Mucosa of descending colon (tissue), 3 donors: ENCODE results near the gene PARD3B. TPM values are rescaled to one million over a fixed set of nuclear protein-coding genes. Genes with fewer than 3 reads are reported as not detected.

Experiments
- ATAC-seq: fragments of 200-7000 bp; cut with Tn5 transposase; one replicate; pipeline ENCODE4 v1.9.1; 2020; ENCODE audit warnings: mild to moderate bottlenecking, moderate library complexity
- DNase-seq, 3 donors: peaks; one replicate each; pipeline ENCODE4 v3.0.0-alpha.2; 2020
- H3K36me3 ChIP-seq: fragments of 200-600 bp; one replicate; pipeline ENCODE4 v1.8.0; 2021; ENCODE audit warnings: low read depth, mild to moderate bottlenecking
- H3K4me1 ChIP-seq: fragments of 200-600 bp; one replicate; pipeline ENCODE4 v1.8.0; 2021; ENCODE audit warnings: low read depth, mild to moderate bottlenecking
- H3K4me3 ChIP-seq: fragments of 200-600 bp; one replicate; pipeline ENCODE4 v1.8.0; 2021; ENCODE audit warnings: mild to moderate bottlenecking
- H3K9me3 ChIP-seq: fragments of 200-600 bp; one replicate; pipeline ENCODE4 v1.8.0; 2021; ENCODE audit warnings: mild to moderate bottlenecking
- intact Hi-C, 2 donors: fragments of 100-400 bp; cut with DNase I in 1 of 2; cut with micrococcal nuclease in 1 of 2; formaldehyde crosslinking; loops; one replicate each; pipeline versions ENCODE4 v1.11.0 to v1.11.1; 2022; cut with DNase I, micrococcal nuclease
- total RNA-seq, 3 donors: library from RNA; stranded (reverse); fragmentation: NEBNext Ultra II Directional in 2 of 3; extraction: Animal tissue kit (Norgen Biotek cat#: 25700) in 2 of 3; gene quantifications; one replicate each; pipeline versions ENCODE4 v1.2.1 to v1.2.4, GENCODE V29; 2021 to 2023
- TF ChIP-seq, protein P1 (sequence below): fragments of 200-600 bp; IDR thresholded peaks from one replicate; pipeline ENCODE4 v1.8.0; 2022; ENCODE audit warnings: antibody characterized with exemption, mild to moderate bottlenecking
- donor health status: DM: no; HTN: no; CAD: no; lungs with moderate emphysema.
- donor health status: DM: no; HTN: no; CAD: no.
- donor health status: DM: no; HTN: yes; CAD: no.

PARD3B gene
- total RNA-seq, 3 donors from 2014 or later, result 21.1 to 56.8 (median 44.0) TPM

DNA sequence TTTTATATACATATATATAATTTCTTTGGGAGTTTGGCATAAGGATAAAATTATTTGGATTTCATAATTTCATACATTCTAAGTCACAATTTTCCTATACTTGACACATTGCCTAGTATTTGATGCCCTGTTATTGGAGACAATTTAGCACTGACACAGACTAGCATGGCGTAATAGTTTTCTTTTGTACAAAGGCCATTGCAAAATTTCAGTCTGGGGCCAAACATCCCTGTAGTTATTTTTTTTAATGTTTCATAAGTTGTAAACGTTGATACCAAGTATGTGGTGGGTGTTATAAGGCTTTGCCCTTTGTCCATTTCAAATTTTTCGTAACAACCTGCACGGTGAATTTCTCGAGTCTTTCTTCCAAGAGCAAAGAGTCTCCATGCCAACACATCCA is 1041.4 kb downstream of the PARD3B start:
- H3K4me3 ChIP-seq, result no peak overlapping the region
- DNase-seq (no peak), ATAC-seq (no peak)
- TF ChIP-seq, protein P1, sequence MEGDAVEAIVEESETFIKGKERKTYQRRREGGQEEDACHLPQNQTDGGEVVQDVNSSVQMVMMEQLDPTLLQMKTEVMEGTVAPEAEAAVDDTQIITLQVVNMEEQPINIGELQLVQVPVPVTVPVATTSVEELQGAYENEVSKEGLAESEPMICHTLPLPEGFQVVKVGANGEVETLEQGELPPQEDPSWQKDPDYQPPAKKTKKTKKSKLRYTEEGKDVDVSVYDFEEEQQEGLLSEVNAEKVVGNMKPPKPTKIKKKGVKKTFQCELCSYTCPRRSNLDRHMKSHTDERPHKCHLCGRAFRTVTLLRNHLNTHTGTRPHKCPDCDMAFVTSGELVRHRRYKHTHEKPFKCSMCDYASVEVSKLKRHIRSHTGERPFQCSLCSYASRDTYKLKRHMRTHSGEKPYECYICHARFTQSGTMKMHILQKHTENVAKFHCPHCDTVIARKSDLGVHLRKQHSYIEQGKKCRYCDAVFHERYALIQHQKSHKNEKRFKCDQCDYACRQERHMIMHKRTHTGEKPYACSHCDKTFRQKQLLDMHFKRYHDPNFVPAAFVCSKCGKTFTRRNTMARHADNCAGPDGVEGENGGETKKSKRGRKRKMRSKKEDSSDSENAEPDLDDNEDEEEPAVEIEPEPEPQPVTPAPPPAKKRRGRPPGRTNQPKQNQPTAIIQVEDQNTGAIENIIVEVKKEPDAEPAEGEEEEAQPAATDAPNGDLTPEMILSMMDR, result no peak
- H3K9me3 ChIP-seq, result no peaks in the 10 kb centered on the region
- H3K36me3 ChIP-seq, result no peaks in the 10 kb centered on the region
- no peaks in the 10 kb centered on the region for H3K4me1 ChIP-seq
- intact Hi-C loops, result no loop called here

DNA sequence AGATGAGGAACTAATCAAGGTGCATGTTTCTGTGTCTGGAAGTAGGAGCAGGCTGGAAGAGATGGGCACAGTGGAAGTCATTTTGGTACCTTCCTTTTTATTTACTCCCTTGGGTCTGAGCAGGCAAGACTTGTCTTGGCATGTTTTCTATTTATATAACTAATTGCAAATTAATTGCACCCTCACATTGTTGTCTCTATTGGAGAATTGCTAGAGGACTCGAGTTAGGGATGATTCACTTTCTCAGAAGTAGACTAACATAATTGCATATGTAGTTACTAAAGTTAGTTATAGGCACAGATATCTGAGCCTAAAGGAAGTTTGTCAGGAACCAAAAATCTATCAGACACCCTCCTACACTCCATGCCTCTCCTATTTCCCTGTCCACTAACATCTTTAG is 1044.2 kb downstream of the PARD3B start:
- no peaks in the 10 kb centered on the region for H3K9me3 ChIP-seq
- TF ChIP-seq, protein P1, result no peak
- H3K36me3 ChIP-seq, result no peaks in the 10 kb centered on the region
- no peaks in the 10 kb centered on the region for H3K4me1 ChIP-seq
- DNase-seq, result no peak
- intact Hi-C loops, result no loop called here
- H3K4me3 ChIP-seq, result no peak overlapping the region
- ATAC-seq, result no peak

DNA sequence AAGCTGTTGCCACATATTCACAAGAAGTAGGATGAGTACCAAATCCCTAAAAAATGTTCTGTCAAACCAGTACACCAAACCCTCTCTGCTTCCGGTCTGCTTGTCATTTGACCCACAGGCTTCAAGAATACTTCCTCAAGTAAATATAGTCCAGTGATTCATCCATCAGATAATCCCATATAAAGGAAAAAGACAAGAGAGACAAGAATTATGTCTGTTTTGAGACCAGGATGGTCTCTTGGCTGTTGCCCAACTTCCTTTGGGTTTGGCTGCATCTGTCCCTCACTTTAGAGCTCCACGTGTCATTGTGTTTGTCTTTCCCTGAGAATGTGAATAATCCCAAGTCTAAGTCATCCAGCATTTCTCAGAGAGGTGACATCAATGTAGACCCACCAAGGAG is 1045.5 kb downstream of the PARD3B start:
- no peak for ATAC-seq
- Histone ChIP-seq H3K9me3 (no peaks in the 10 kb centered on the region), H3K4me3 (no peak overlapping the region), H3K36me3 (no peaks in the 10 kb centered on the region), H3K4me1 (no peaks in the 10 kb centered on the region)
- TF ChIP-seq, protein P1, result no peak
- intact Hi-C loops, result no loop called here
- DNase-seq, result no peak

DNA sequence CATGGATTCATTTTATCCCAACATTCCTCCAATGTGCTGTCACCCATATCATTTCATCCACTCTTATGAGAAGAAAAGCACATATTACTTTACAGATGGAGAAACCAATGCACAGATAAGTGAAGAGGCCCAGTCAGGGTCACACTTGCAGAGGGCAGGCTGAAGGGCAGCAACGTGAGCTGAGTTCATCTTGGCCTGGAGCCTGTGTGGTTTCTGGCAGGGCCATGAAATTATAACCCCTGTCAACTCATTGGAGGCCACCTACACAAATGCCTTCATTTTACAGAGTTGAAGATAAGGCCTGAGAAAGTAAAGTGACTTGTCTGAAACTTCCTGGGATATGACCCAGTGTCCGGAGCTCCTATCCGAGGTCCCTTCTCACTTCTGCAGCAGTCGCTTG is 1048.6 kb downstream of the PARD3B start:
- no peak overlapping the region for H3K4me3 ChIP-seq
- ATAC-seq (no peak), DNase-seq (no peak)
- no peaks in the 10 kb centered on the region for H3K36me3 ChIP-seq
- no peaks in the 10 kb centered on the region for H3K9me3 ChIP-seq
- H3K4me1 ChIP-seq, result no peaks in the 10 kb centered on the region
- TF ChIP-seq, protein P1, result no peak
- intact Hi-C loops, result no loop called here

DNA sequence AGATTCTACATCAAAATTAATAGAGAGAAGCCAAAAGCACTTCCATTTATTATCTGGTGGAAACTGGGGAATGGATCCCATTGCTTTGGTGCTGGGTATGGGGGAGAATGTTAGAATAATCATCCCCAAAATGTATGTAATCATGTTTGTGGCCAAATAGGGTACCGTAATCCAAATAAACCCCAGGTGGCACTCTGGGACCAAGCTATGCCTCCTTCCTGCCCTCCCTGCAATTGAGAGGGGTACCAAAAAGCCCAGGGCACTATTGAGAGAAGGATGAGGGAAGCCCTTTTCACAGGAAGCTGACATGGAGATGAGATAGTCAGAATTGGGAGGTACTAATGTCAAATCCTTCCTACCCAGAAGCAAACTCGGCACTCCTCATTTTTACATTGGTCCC is 1051.3 kb downstream of the PARD3B start:
- ATAC-seq, result no peak
- TF ChIP-seq, protein P1, result no peak

DNA sequence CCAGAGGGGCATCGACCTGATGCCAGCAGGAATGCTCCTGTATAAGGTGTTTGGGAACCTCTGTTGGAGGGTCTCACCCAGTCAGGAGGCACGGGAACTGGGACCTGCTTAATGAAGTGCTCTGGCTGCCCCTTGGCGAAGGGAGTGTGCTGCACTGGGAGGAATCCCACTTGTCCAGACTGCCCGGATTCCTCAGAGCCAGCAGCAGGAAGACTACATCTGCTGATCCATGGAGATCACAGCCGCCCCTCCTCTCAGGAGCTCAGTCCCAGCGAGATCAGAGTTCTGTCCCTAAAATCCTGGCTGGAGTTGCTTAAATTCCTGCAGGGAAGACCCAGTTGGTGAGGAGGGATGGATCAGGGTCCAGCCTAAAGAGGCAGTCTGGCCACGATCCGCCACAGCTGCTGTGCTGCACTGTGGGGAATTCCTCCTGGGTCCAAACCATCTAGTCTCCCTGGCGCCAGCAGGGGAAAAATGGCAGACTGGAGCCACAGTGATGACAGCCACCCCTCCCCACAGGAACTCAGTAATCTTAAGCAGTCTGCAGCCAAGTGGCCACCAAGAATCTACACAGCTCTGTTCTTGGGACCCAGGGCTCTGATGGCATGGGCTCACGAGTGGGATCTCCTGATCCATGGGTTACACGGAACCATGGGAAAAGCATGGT is 1060.5 kb downstream of the PARD3B start:
- intact Hi-C loops, result no loop called here
- TF ChIP-seq, protein P1, result no peak
- H3K4me1 ChIP-seq, result no peaks in the 10 kb centered on the region
- H3K36me3 ChIP-seq, result no peaks in the 10 kb centered on the region
- no peaks in the 10 kb centered on the region for H3K9me3 ChIP-seq
- DNase-seq (no peak), ATAC-seq (no peak)
- H3K4me3 ChIP-seq, result no peak overlapping the region

More for the DNA sequence above, 1051.3 kb downstream of the PARD3B start:
- Histone ChIP-seq H3K36me3 (no peaks in the 10 kb centered on the region), H3K4me3 (no peak overlapping the region), H3K4me1 (no peaks in the 10 kb centered on the region), H3K9me3 (no peaks in the 10 kb centered on the region)
- intact Hi-C loops, result no loop called here
- no peak for DNase-seq
